ENCODE results near the gene DHX32. TPM values are rescaled to one million over a fixed set of nuclear protein-coding genes. Genes with fewer than 3 reads are reported as not detected.

The DHX32 gene
- total RNA-seq (2012; rRNA removed) (27.8 and 35.0 TPM in 2 replicates), polyA plus RNA-seq (2012; rRNA removed) (11.5 and 15.6 TPM in 2 replicates), Bru-seq, nascent RNA (percentile 81 among the genes with signal in this experiment), BruChase-seq, experiment 1, labeled RNA remaining after a 6-hour chase (percentile 76 among the genes with signal in this experiment), BruChase-seq, experiment 2, labeled RNA remaining after a 2-hour chase (percentile 82 among the genes with signal in this experiment)
- polyA plus RNA-seq (2012; cell fraction: cytosol; rRNA removed): 4.6 and 5.6 TPM in 2 replicates
- polyA plus RNA-seq (2012; cell fraction: nucleus; rRNA removed; ENCODE audit: low replicate concordance): 4.2 and 27.9 TPM in 2 replicates
- long read RNA-seq, partial matches to known transcripts: 9 of 87 reads
- long read RNA-seq, other reads (novel, unspliced or antisense): 75 of 87 reads

DNA sequence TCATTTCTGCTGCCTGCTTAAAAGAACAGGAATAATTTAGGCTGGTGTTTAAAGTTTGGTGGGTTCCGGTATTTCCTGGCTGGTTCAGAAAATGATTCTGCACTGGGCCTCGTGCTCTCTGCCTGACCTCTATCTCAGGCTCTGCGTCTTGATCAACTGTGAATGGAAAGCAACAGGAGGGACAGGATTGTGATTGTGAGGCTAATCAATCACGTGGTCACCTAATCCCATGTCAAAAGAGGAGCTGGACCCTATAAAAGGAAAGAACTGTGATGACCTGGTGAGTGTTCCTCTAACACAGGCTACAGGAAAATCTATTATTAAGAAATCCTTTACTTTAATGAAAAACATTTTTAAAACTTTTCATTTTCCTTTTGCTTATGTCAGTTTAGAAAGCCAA is at the start of gene DHX32:
Gene DHX32, minus strand, starts transcription at position 101 of the 400 bp plus-strand sequence. CDS start 468 bp downstream, outside the sequence.
- intact Hi-C loops (cut with micrococcal nuclease): no loop called here
- Histone ChIP-seq H2BK20ac (ENCODE audit: low read depth, low read length) (no peak within 1 kb of the TSS), H3K4ac (ENCODE audit: low read depth, low read length) (peak within 1 kb of the TSS; percentile 41; the same call in 1 of the 2 replicates), H3K9me3 (ENCODE audit: control insufficient read depth, insufficient read depth, low read length) (peaks cover 2% of the 10 kb centered on the region; the same call in 1 of the 2 replicates), H3K4me2 (ENCODE audit: low read depth, low read length) (peak within 1 kb of the TSS; percentile 46; the same call in 1 of the 2 replicates), H3K56ac (ENCODE audit: extremely low read depth, insufficient read depth, low read length) (no peak within 1 kb of the TSS), H2AFZ (replicated peaks; ENCODE audit: low read length, poor library complexity) (no peak within 1 kb of the TSS), H3K36me3 (ENCODE audit: control insufficient read depth, insufficient read depth, low read length) (peaks cover 4% of the 10 kb centered on the region), H4K5ac (ENCODE audit: low read depth, low read length) (peak within 1 kb of the TSS; percentile 36; the same call in 1 of the 2 replicates), H3K9ac (ENCODE audit: low read depth, low read length) (peak within 1 kb of the TSS; percentile 30; the same call in 1 of the 2 replicates), H4K20me1 (ENCODE audit: insufficient read depth, low read length) (peaks cover 10% of the 10 kb centered on the region), H2BK5ac (ENCODE audit: low read depth, low read length, poor library complexity, severe bottlenecking) (no peak within 1 kb of the TSS), H3K27me3 (ENCODE audit: control insufficient read depth, insufficient read depth, low read length) (no peaks in the 10 kb centered on the region), H2AK9ac (replicated peaks; ENCODE audit: low read depth, low read length, poor library complexity) (no peak within 1 kb of the TSS), H3K4me3 (ENCODE audit: insufficient read depth, low read depth, low read length) (no peak within 1 kb of the TSS), H3K9me1 (ENCODE audit: insufficient read depth, low read length) (peaks cover 7% of the 10 kb centered on the region; the same call in 1 of the 2 replicates), H3K23ac (ENCODE audit: low read depth, low read length) (peak within 1 kb of the TSS; percentile 38; the same call in 1 of the 2 replicates), H3K18ac (ENCODE audit: low read depth, low read length) (peak within 1 kb of the TSS; percentile 83), H3K4me1 (ENCODE audit: control insufficient read depth, insufficient read depth, low read length) (peaks cover 10% of the 10 kb centered on the region), H4K8ac (ENCODE audit: low read depth in 2 of 2, low read length in 2 of 2) (peak within 1 kb of the TSS in 1 of 2 experiments; percentile 52; a peak in 1 of 4 replicates), H2BK15ac (ENCODE audit: low read depth, low read length) (peak within 1 kb of the TSS; percentile 6; the same call in 1 of the 3 replicates), H3K14ac (replicated peaks; ENCODE audit: low read depth, low read length) (no peak within 1 kb of the TSS; the same call in 1 of the 2 replicates), H3K27ac (ENCODE audit: insufficient read depth, low read length) (peak within 1 kb of the TSS; percentile 41; the same call in 1 of the 2 replicates), H2AK5ac (ENCODE audit: low read depth, low read length) (0 out of 2 replicates have a peak within 1 kb of the TSS, but pooled peaks have one; percentile 56), H3K79me1 (ENCODE audit: low read depth in 1 of 2, low read length in 2 of 2) (peaks cover 16 to 20% of the 10 kb centered on the region in 2 experiments), H4K91ac (ENCODE audit: insufficient read depth, low read depth, low read length) (peak within 1 kb of the TSS; percentile 39; the same call in 1 of the 2 replicates), H2BK120ac (ENCODE audit: low read depth, low read length) (no peak within 1 kb of the TSS; the same call in 1 of the 2 replicates)
- in situ Hi-C loops (cut with MboI; ENCODE audit: low sequenced_read_pairs): no loop called here
- ATAC-seq (ENCODE audit: low read depth) (no peak), DNase-seq (no peak)
- no CpG with 5 or more reads among the region's 4 CpGs for WGBS, 2 experiments (ENCODE audit: extremely low coverage in 2 of 2, insufficient read length in 1 of 2)
- ChIA-PET POLR2A (ENCODE audit: unreplicated experiment) (no interaction called here), CTCF (no interaction called here)
- BruUV-seq (replicated peaks): no TSS peak
- dilution Hi-C loops (cut with HindIII; ENCODE audit: low sequenced_read_pairs, unreplicated experiment): no loop called here
- TF ChIP-seq MXI1 (IDR thresholded peaks at IDR 0.05; ENCODE audit: borderline replicate concordance, low read depth, low read length): no peak
- TF ChIP-seq NFE2L2 (IDR thresholded peaks at IDR 0.05; ENCODE audit: low read depth, low read length): no peak
- TF ChIP-seq, protein P1, sequence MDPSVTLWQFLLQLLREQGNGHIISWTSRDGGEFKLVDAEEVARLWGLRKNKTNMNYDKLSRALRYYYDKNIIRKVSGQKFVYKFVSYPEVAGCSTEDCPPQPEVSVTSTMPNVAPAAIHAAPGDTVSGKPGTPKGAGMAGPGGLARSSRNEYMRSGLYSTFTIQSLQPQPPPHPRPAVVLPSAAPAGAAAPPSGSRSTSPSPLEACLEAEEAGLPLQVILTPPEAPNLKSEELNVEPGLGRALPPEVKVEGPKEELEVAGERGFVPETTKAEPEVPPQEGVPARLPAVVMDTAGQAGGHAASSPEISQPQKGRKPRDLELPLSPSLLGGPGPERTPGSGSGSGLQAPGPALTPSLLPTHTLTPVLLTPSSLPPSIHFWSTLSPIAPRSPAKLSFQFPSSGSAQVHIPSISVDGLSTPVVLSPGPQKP (IDR thresholded peaks at IDR 0.05; ENCODE audit: borderline replicate concordance, low read depth, low read length): no peak
- no peak for TF ChIP-seq RAD21 (IDR thresholded peaks at IDR 0.05; ENCODE audit: low read length)
- no peak for TF ChIP-seq SMC3 (IDR thresholded peaks at IDR 0.05; ENCODE audit: low read depth, low read length)
- TF ChIP-seq POLR2A (IDR thresholded peaks at IDR 0.05; ENCODE audit: low read depth, low read length): no peak
- TF ChIP-seq FOS (IDR thresholded peaks at IDR 0.05; ENCODE audit: low read depth, low read length): no peak
- TF ChIP-seq CHD1 (IDR thresholded peaks at IDR 0.05; ENCODE audit: low read depth, low read length): no peak
- TF ChIP-seq MAZ (IDR thresholded peaks at IDR 0.05; ENCODE audit: borderline replicate concordance, low read depth, low read length): no peak
- no peak; the same call in 1 of the 2 replicates for TF ChIP-seq USF2 (IDR thresholded peaks at IDR 0.05; ENCODE audit: low read depth, low read length)
- no peak for TF ChIP-seq CTCF (conservative IDR thresholded peaks at IDR 0.05; ENCODE audit: low read depth, low read length)
- TF ChIP-seq MAFK (IDR thresholded peaks at IDR 0.05; ENCODE audit: low read depth, low read length): no peak
- no peak for TF ChIP-seq CEBPB (IDR thresholded peaks at IDR 0.05; ENCODE audit: low read depth, low read length)
- no peak for TF ChIP-seq RFX5 (IDR thresholded peaks at IDR 0.05; ENCODE audit: low read depth, low read length)

Data from IMR-90 (cell line).